K562 (cell line): Measurements from ENCODE around the gene SPACA9. TPM values are rescaled to one million over a fixed set of nuclear protein-coding genes. Genes with fewer than 3 reads are reported as not detected.

Experiments
- ATAC-seq: fragments of 200-7000 bp; cut with Tn5 transposase; 3 replicates; pipeline ENCODE4 v1.9.1; 2020; ENCODE audit warnings: moderate library complexity
- BruUV-seq: library from RNA; stranded (reverse); fragments of 400-500 nt; replicated peaks from 2 replicates; lab custom pipeline; 2021; lab: Mats Ljungman, UMichigan
- CTCF ChIA-PET: fragments of 300-600 bp; formaldehyde crosslinking; extraction: SDS; loops from one replicate; lab custom pipeline; 2021; ENCODE audit warnings: low intra/inter-chr PET ratio; lab: Yijun Ruan, JAX
- POLR2A ChIA-PET: fragments of 300-600, 350-650 bp; sonication (Branson Sonifier 250); formaldehyde crosslinking; extraction: SDS; loops from one replicate; lab custom pipeline; 2021; ENCODE audit warnings: antibody characterized with exemption, inconsistent platforms; lab: Yijun Ruan, JAX
- DNase-seq, 4 experiments: peaks; one replicate each; pipeline versions ENCODE4 v3.0.0 to v3.0.0-alpha.2; 2011 to 2018; ENCODE audit warnings: low spot score in 3 of 4, mixed read lengths in 3 of 4; ENCODE audit errors: extremely low read depth in 1 of 4
- FAIRE-seq: peaks from 2 replicates; lab custom pipeline; 2011; peaks lifted over from hg19 to GRCh38; lab: Jason Lieb, UNC
- H2AFZ ChIP-seq: 2 replicates; pipeline ENCODE4 v1.6.0; 2011; ENCODE audit warnings: low read depth, low read length, control low read depth, inconsistent platforms
- H3K27ac ChIP-seq: fragments of 200-600 bp; 3 replicates; pipeline ENCODE4 v1.8.0; 2011; ENCODE audit warnings: low read depth, mild to moderate bottlenecking, control low read depth, inconsistent platforms, low read length, moderate library complexity, mixed read lengths; ENCODE audit errors: extremely low read depth
- H3K27me3 ChIP-seq, 2 experiments: fragments of 300-600 bp in 1 of 2; 2 replicates in 1 of 2; 3 replicates in 1 of 2; pipeline versions ENCODE4 v1.6.0 to v1.8.0; 2011; ENCODE audit warnings: inconsistent platforms in 2 of 2, low read length in 2 of 2, mild to moderate bottlenecking in 1 of 2, mixed read lengths in 1 of 2, moderate library complexity in 1 of 2; ENCODE audit not compliant: control insufficient read depth in 2 of 2, insufficient read depth in 2 of 2
- H3K36me3 ChIP-seq: fragments of 300-600 bp; 3 replicates; pipeline ENCODE4 v1.8.0; 2011; ENCODE audit warnings: mild to moderate bottlenecking, low read length, inconsistent platforms; ENCODE audit not compliant: control insufficient read depth, insufficient read depth
- H3K4me1 ChIP-seq, 2 experiments: fragments of 200-600 bp in 1 of 2; replicated peaks in 1 of 2; 2 replicates in 1 of 2; 3 replicates in 1 of 2; pipeline versions ENCODE4 v1.5.1 to v1.8.0; 2011; ENCODE audit warnings: inconsistent platforms in 2 of 2, low read length in 2 of 2, mild to moderate bottlenecking in 1 of 2, mixed read lengths in 1 of 2, moderate library complexity in 1 of 2; ENCODE audit not compliant: control insufficient read depth in 2 of 2, insufficient read depth in 2 of 2
- H3K4me2 ChIP-seq: 2 replicates; pipeline ENCODE4 v1.6.1; 2011; ENCODE audit warnings: low read length, control low read depth, inconsistent platforms, mixed read lengths; ENCODE audit not compliant: insufficient read depth
- H3K4me3 ChIP-seq: fragments of 200-600 bp; sonication (generic), shearing (Covaris generic); 2 replicates; pipeline ENCODE4 v1.5.1; 2016; ENCODE audit warnings: control low read depth, inconsistent platforms
- H3K79me2 ChIP-seq: fragments of 200-600 bp; 3 replicates; pipeline ENCODE4 v1.8.0; 2011; ENCODE audit warnings: low read length, inconsistent platforms; ENCODE audit not compliant: control insufficient read depth, insufficient read depth
- H3K9ac ChIP-seq, 2 experiments: 2 replicates each; pipeline versions ENCODE4 v1.6.0 to v1.6.1; 2011; ENCODE audit warnings: low read depth in 2 of 2, low read length in 2 of 2, control low read depth in 1 of 2, inconsistent platforms in 1 of 2, mild to moderate bottlenecking in 1 of 2, mixed read lengths in 1 of 2; ENCODE audit not compliant: insufficient read depth in 1 of 2
- H3K9me1 ChIP-seq: one replicate; pipeline ENCODE4 v1.6.0; 2011; ENCODE audit warnings: inconsistent platforms, mild to moderate bottlenecking, low read length, moderate library complexity; ENCODE audit not compliant: control insufficient read depth, insufficient read depth
- H3K9me3 ChIP-seq: replicated peaks from 2 replicates; pipeline ENCODE4 v1.5.1; 2011; ENCODE audit warnings: low read depth, low read length, inconsistent platforms; ENCODE audit not compliant: control insufficient read depth, insufficient read depth
- H4K20me1 ChIP-seq: replicated peaks from 2 replicates; pipeline ENCODE4 v1.6.1; 2011; ENCODE audit warnings: low read length, inconsistent platforms, mixed read lengths; ENCODE audit not compliant: control insufficient read depth, insufficient read depth
- CHD4 ChIP-seq: fragments of 200-600 bp; sonication (generic); IDR thresholded peaks from 3 replicates; pipeline ENCODE4 v1.6.1; 2012; ENCODE audit warnings: low read depth, mild to moderate bottlenecking, mixed read lengths, low read length, inconsistent platforms; ENCODE audit not compliant: insufficient read depth, insufficient replicate concordance, poor library complexity, severe bottlenecking
- ELK1 ChIP-seq: sonication (generic); formaldehyde crosslinking; IDR thresholded peaks from 2 replicates; pipeline ENCODE4 v1.8.1; 2022; ENCODE audit warnings: missing genetic modification reagents
- ETS2 ChIP-seq: IDR thresholded peaks from 2 replicates; pipeline ENCODE4 v1.6.1; 2016; ENCODE audit warnings: borderline replicate concordance, missing genetic modification characterization, mild to moderate bottlenecking, moderate library complexity, missing compliant biosample characterization; ENCODE audit not compliant: poor library complexity, severe bottlenecking
- FOXO4 ChIP-seq: fragments of 450-650 bp; formaldehyde crosslinking; IDR thresholded peaks from 2 replicates; pipeline ENCODE4 v1.4.0; 2020; ENCODE audit warnings: mild to moderate bottlenecking, moderate library complexity
- IFI16 ChIP-seq: fragments of 250-450 bp; sonication (Bioruptor Pico); IDR thresholded peaks from 2 replicates; pipeline ENCODE4 v2.1.2; 2022; ENCODE audit warnings: mild to moderate bottlenecking, inconsistent platforms
- L3MBTL2 ChIP-seq: fragments of 450-650 bp; IDR thresholded peaks from 2 replicates; pipeline ENCODE4 v1.6.1; 2016; ENCODE audit warnings: mild to moderate bottlenecking, moderate library complexity
- RBM22 ChIP-seq: fragments of 200-400 bp; formaldehyde crosslinking; IDR thresholded peaks from 2 replicates; pipeline ENCODE4 v1.6.1; 2018; ENCODE audit warnings: low read length, low read depth; ENCODE audit not compliant: poor library complexity, severe bottlenecking
- RNF2 ChIP-seq: sonication (generic); IDR thresholded peaks from 2 replicates; pipeline ENCODE4 v1.6.1; 2016
- SIX5 ChIP-seq, 2 experiments: IDR thresholded peaks; 2 replicates each; pipeline ENCODE4 v1.6.1; 2011; ENCODE audit warnings: low read length in 2 of 2, borderline replicate concordance in 1 of 2, low read depth in 1 of 2, mild to moderate bottlenecking in 1 of 2, moderate library complexity in 1 of 2; ENCODE audit not compliant: insufficient read depth in 1 of 2
- STAT5B ChIP-seq: fragments of 250-450 bp; sonication (Bioruptor Pico); IDR thresholded peaks from 2 replicates; pipeline ENCODE4 v1.8.0; 2021; ENCODE audit warnings: mild to moderate bottlenecking, inconsistent platforms
- XRCC5 ChIP-seq: fragments of 200-400 bp; formaldehyde crosslinking; IDR thresholded peaks from 2 replicates; pipeline ENCODE4 v1.6.1; 2017; ENCODE audit warnings: low read depth, mild to moderate bottlenecking, low read length
- ZNF644 ChIP-seq: fragments of 200-800 bp; sonication (Bioruptor generic); IDR thresholded peaks from 2 replicates; pipeline ENCODE4 v1.6.1; 2016; ENCODE audit warnings: low read depth, missing genetic modification characterization, missing compliant biosample characterization
- WGBS: fragments of 100-300 bp; shearing (Covaris generic); methylation state at CpG from one replicate; pipeline ENCODE4 v1.1.6; 2016; ENCODE audit warnings: low coverage, mixed read lengths; ENCODE audit not compliant: insufficient coverage; ENCODE audit errors: missing lambda C conversion rate; 5-methylcytosine and 5-hydroxymethylcytosine counted together
- in situ Hi-C: fragments of 300-500 bp; cut with MboI; formaldehyde crosslinking; loops from 4 replicates; pipeline ENCODE4 v1.15.0; 2018; ENCODE audit warnings: inconsistent platforms, mixed read lengths
- intact Hi-C: fragments of 100-400 bp; cut with micrococcal nuclease; formaldehyde crosslinking; loops from 2 replicates; pipeline ENCODE4 v1.14.2; 2022
- polyA plus RNA-seq, 8 experiments: library from polyadenylated mRNA; depleted of rRNA in 4 of 8; stranded (reverse) in 5 of 8; unstranded in 3 of 8; fragments of >200 nt; fragmentation: Nextera tagmentation in 2 of 8; fragmentation: Illumina TruSeq in 1 of 8; extraction: Ambion mirVana in 2 of 8; extraction: Trizol in 1 of 8; gene quantifications; 2 replicates each; pipeline versions ENCODE4 v1.2.1 to v1.2.3, GENCODE V29; 2011 to 2014; ENCODE audit warnings: inconsistent platforms in 1 of 8, missing spikeins in 1 of 8
- total RNA-seq, 7 experiments: library from RNA; depleted of rRNA in 6 of 7; stranded (reverse); fragments of >200 nt in 6 of 7; fragmentation: Illumina TruSeq in 2 of 7; extraction: Trizol in 2 of 7; gene quantifications; 2 replicates each; pipeline versions ENCODE4 v1.2.1 to v1.2.3, GENCODE V29; 2011 to 2021; ENCODE audit warnings: low replicate concordance in 1 of 7
- TF ChIP-seq, protein P1 (sequence below): sonication (generic); formaldehyde crosslinking; IDR thresholded peaks from 2 replicates; pipeline ENCODE4 v1.8.1; 2023; ENCODE audit warnings: mild to moderate bottlenecking, missing genetic modification reagents

The SPACA9 gene
- total and polyA plus RNA-seq, 9 of the 15 experiments (the other 6 are each of a cell fraction or from before 2014, with no cell fraction given) = 0.06 to 0.51 (median 0.36) TPM

GRCh38 chr9:132909311-132909710, 30.6 kb downstream of the SPACA9 start (continued):
- TF ChIP-seq SIX5 (IDR thresholded peaks at IDR 0.05; ENCODE audit: borderline replicate concordance in 1 of 2, insufficient read depth in 1 of 2, low read depth in 1 of 2, low read length in 2 of 2) (no peak), CHD4 (no peak), RBM22 (no peak)

DNA sequence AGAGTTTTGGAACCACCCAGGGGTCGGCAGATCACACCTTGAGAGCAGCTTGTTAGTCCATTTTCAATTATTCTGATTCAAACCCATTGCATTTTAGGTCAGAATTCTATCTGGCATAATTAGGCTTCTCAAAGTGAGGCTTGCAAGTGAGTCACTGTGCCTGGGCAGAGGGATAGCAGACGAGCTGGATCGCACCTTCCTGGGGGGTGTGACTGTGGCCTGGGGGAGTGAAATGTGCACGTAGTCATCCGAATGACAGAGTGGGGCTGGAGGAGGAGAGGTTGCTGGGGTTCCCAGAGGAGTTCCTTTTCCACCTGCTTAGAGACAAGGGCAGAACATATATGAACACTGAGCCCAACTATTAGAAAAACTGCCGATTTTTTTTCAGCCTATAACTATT, 31.7 kb downstream of the SPACA9 start:
- WGBS = 67% methylated on average over 6 of the region's 6 CpGs
- Histone ChIP-seq H3K4me3 (no peak overlapping the region), H3K79me2 (no peaks in the 10 kb centered on the region), H3K27ac (no peak overlapping the region), H3K4me1 (no peaks in the 10 kb centered on the region), H3K9me3 (no peaks in the 10 kb centered on the region), H4K20me1 (no peaks in the 10 kb centered on the region), H2AFZ (no peak overlapping the region), H3K4me2 (no peak overlapping the region), H3K9me1 (no peaks in the 10 kb centered on the region), H3K27me3 (no peaks in the 10 kb centered on the region), H3K36me3 (peaks cover 40% of the 10 kb centered on the region), H3K9ac (no peak overlapping the region)
- FAIRE-seq (no peak), DNase-seq (no peak), ATAC-seq (no peak)
- in situ Hi-C loops (no loop called here), intact Hi-C loops (no loop called here)
- no TSS peak for BruUV-seq
- TF ChIP-seq XRCC5 (no peak), STAT5B (no peak), FOXO4 (CRISPR knock-in tag) (no peak), ELK1 (CRISPR knock-in tag) (no peak), RNF2 (no peak), IFI16 (CRISPR knock-in tag) (no peak), ETS2 (tag) (no peak), L3MBTL2 (no peak), ZNF644 (tag) (no peak)
- TF ChIP-seq, protein P1, sequence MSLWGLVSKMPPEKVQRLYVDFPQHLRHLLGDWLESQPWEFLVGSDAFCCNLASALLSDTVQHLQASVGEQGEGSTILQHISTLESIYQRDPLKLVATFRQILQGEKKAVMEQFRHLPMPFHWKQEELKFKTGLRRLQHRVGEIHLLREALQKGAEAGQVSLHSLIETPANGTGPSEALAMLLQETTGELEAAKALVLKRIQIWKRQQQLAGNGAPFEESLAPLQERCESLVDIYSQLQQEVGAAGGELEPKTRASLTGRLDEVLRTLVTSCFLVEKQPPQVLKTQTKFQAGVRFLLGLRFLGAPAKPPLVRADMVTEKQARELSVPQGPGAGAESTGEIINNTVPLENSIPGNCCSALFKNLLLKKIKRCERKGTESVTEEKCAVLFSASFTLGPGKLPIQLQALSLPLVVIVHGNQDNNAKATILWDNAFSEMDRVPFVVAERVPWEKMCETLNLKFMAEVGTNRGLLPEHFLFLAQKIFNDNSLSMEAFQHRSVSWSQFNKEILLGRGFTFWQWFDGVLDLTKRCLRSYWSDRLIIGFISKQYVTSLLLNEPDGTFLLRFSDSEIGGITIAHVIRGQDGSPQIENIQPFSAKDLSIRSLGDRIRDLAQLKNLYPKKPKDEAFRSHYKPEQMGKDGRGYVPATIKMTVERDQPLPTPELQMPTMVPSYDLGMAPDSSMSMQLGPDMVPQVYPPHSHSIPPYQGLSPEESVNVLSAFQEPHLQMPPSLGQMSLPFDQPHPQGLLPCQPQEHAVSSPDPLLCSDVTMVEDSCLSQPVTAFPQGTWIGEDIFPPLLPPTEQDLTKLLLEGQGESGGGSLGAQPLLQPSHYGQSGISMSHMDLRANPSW (CRISPR knock-in tag) = no peak
- POLR2A ChIA-PET = no interaction called here
- CTCF ChIA-PET = no interaction called here
